HEK293 (cell line): Measurements from ENCODE around the gene MEAF6.
A peak's percentile ranks its signal among the peaks of the same experiment; 100 is the strongest.

ENCODE experiments used
- CTCF ChIA-PET: fragments of 350-600 bp; formaldehyde crosslinking; extraction: SDS; loops from one replicate; lab custom pipeline; 2021; ENCODE audit warnings: antibody characterized with exemption; lab: Yijun Ruan, JAX
- POLR2A ChIA-PET: fragments of 300-600 bp; formaldehyde crosslinking; extraction: SDS; loops from one replicate; lab custom pipeline; 2020; ENCODE audit warnings: antibody characterized with exemption, inconsistent platforms; lab: Yijun Ruan, JAX
- H3K27ac ChIP-seq: fragments of 200-500 bp; sonication (Bioruptor generic); 2 replicates; pipeline ENCODE4 v1.5.1; 2014; ENCODE audit warnings: low read depth, low read length, control low read depth, inconsistent platforms; ENCODE audit errors: extremely low read depth
- H3K36me3 ChIP-seq, 2 experiments: fragments of 200-500 bp in 1 of 2; sonication (Bioruptor generic) in 1 of 2; 1 replicate in 1 of 2; 2 replicates in 1 of 2; pipeline ENCODE4 v1.5.1; 2014 to 2017; ENCODE audit warnings: inconsistent platforms in 2 of 2, low read length in 2 of 2; ENCODE audit not compliant: control insufficient read depth in 2 of 2, insufficient read depth in 1 of 2
- H3K4me1 ChIP-seq: fragments of 200-500 bp; sonication (Bioruptor generic); 2 replicates; pipeline ENCODE4 v1.5.1; 2014; ENCODE audit warnings: mild to moderate bottlenecking, low read length, inconsistent platforms; ENCODE audit not compliant: control insufficient read depth, insufficient read depth
- H3K4me3 ChIP-seq: 2 replicates; pipeline ENCODE4 v1.5.1; 2011; ENCODE audit warnings: low read depth, mild to moderate bottlenecking, control low read depth, low read length, moderate library complexity
- H3K9me3 ChIP-seq: fragments of 200-500 bp; sonication (Bioruptor generic); 2 replicates; pipeline ENCODE4 v1.5.1; 2014; ENCODE audit warnings: low read depth, low read length, inconsistent platforms; ENCODE audit not compliant: control insufficient read depth, insufficient read depth
- EGR2 ChIP-seq: fragments of 450-650 bp; formaldehyde crosslinking; IDR thresholded peaks from 2 replicates; pipeline ENCODE4 v1.5.1; 2016; ENCODE audit warnings: low read depth, missing biosample characterization, missing genetic modification characterization
- MZF1 ChIP-seq: fragments of 450-650 bp; formaldehyde crosslinking; IDR thresholded peaks from 2 replicates; pipeline ENCODE4 v1.5.1; 2017; ENCODE audit warnings: missing biosample characterization, missing genetic modification characterization, borderline replicate concordance
- ZNF394 ChIP-seq: fragments of 450-650 bp; formaldehyde crosslinking; IDR thresholded peaks from 2 replicates; pipeline ENCODE4 v1.5.1; 2016; ENCODE audit warnings: missing biosample characterization, missing genetic modification characterization, mild to moderate bottlenecking, moderate library complexity, borderline replicate concordance
- ZNF433 ChIP-seq: fragments of 450-650 bp; formaldehyde crosslinking; IDR thresholded peaks from 2 replicates; pipeline ENCODE4 v1.5.1; 2016; ENCODE audit warnings: missing biosample characterization, missing genetic modification characterization, low read depth
- ZNF514 ChIP-seq: fragments of 450-650 bp; formaldehyde crosslinking; IDR thresholded peaks from 2 replicates; pipeline ENCODE4 v1.5.1; 2016; ENCODE audit warnings: missing biosample characterization, missing genetic modification characterization
- ZNF549 ChIP-seq: fragments of 450-650 bp; IDR thresholded peaks from 2 replicates; pipeline ENCODE4 v1.5.1; 2018; ENCODE audit warnings: missing biosample characterization, missing genetic modification characterization, mild to moderate bottlenecking, inconsistent platforms, moderate library complexity
- ZNF658 ChIP-seq: fragments of 450-650 bp; formaldehyde crosslinking; IDR thresholded peaks from 2 replicates; pipeline ENCODE4; 2016; ENCODE audit warnings: missing biosample characterization, missing genetic modification characterization
- ZNF677 ChIP-seq: fragments of 450-650 bp; IDR thresholded peaks from 2 replicates; pipeline ENCODE4 v1.5.0; 2018; ENCODE audit warnings: missing biosample characterization, mild to moderate bottlenecking, missing genetic modification characterization, moderate library complexity
- ZNF747 ChIP-seq: fragments of 450-650 bp; formaldehyde crosslinking; IDR thresholded peaks from 2 replicates; pipeline ENCODE4 v1.5.1; 2016; ENCODE audit warnings: missing biosample characterization, missing genetic modification characterization
- ZSCAN5A ChIP-seq: fragments of 450-650 bp; formaldehyde crosslinking; IDR thresholded peaks from 2 replicates; pipeline ENCODE4 v1.5.1; 2016; ENCODE audit warnings: missing biosample characterization, missing genetic modification characterization
- TF ChIP-seq, protein P1 (sequence below): fragments of 450-650 bp; formaldehyde crosslinking; IDR thresholded peaks from 2 replicates; pipeline ENCODE4 v1.5.1; 2016; ENCODE audit warnings: missing biosample characterization, missing genetic modification characterization
- TF ChIP-seq, protein P2 (sequence below): fragments of 450-650 bp; formaldehyde crosslinking; IDR thresholded peaks from 2 replicates; pipeline ENCODE4 v1.5.1; 2017; ENCODE audit warnings: missing biosample characterization, missing genetic modification characterization
- TF ChIP-seq, protein P3 (sequence below): fragments of 450-650 bp; formaldehyde crosslinking; IDR thresholded peaks from 2 replicates; pipeline ENCODE4 v1.5.1; 2016; ENCODE audit warnings: missing biosample characterization, missing genetic modification characterization

MEAF6 gene

GRCh38 chr1:37482004-37482785 is 32.4 kb downstream of the MEAF6 start:
- Histone ChIP-seq H3K4me3 (no peak overlapping the region), H3K36me3 (peaks cover 0 to 92% of the 10 kb centered on the region in 2 experiments; a peak in 1 of 3 replicates), H3K4me1 (no peaks in the 10 kb centered on the region; the same call in 1 of the 2 replicates), H3K27ac (no peak overlapping the region), H3K9me3 (no peaks in the 10 kb centered on the region)
- TF ChIP-seq, protein P1, sequence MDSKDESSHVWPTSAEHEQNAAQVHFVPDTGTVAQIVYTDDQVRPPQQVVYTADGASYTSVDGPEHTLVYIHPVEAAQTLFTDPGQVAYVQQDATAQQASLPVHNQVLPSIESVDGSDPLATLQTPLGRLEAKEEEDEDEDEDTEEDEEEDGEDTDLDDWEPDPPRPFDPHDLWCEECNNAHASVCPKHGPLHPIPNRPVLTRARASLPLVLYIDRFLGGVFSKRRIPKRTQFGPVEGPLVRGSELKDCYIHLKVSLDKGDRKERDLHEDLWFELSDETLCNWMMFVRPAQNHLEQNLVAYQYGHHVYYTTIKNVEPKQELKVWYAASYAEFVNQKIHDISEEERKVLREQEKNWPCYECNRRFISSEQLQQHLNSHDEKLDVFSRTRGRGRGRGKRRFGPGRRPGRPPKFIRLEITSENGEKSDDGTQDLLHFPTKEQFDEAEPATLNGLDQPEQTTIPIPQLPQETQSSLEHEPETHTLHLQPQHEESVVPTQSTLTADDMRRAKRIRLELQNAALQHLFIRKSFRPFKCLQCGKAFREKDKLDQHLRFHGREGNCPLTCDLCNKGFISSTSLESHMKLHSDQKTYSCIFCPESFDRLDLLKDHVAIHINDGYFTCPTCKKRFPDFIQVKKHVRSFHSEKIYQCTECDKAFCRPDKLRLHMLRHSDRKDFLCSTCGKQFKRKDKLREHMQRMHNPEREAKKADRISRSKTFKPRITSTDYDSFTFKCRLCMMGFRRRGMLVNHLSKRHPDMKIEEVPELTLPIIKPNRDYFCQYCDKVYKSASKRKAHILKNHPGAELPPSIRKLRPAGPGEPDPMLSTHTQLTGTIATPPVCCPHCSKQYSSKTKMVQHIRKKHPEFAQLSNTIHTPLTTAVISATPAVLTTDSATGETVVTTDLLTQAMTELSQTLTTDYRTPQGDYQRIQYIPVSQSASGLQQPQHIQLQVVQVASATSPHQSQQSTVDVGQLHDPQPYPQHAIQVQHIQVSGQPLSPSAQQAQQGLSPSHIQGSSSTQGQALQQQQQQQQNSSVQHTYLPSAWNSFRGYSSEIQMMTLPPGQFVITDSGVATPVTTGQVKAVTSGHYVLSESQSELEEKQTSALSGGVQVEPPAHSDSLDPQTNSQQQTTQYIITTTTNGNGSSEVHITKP (tag by site-specific recombination), result peak; percentile 36
- no peak for TF ChIP-seq ZNF747
- ChIA-PET POLR2A (no interaction called here), CTCF (interaction anchor here (6.2 to 7.7 kb wide), 2 partner anchors 7 to 26 kb away, joined by 127 to 154 read pairs; partner anchors contain the start of gene ZC3H12A)

DNA sequence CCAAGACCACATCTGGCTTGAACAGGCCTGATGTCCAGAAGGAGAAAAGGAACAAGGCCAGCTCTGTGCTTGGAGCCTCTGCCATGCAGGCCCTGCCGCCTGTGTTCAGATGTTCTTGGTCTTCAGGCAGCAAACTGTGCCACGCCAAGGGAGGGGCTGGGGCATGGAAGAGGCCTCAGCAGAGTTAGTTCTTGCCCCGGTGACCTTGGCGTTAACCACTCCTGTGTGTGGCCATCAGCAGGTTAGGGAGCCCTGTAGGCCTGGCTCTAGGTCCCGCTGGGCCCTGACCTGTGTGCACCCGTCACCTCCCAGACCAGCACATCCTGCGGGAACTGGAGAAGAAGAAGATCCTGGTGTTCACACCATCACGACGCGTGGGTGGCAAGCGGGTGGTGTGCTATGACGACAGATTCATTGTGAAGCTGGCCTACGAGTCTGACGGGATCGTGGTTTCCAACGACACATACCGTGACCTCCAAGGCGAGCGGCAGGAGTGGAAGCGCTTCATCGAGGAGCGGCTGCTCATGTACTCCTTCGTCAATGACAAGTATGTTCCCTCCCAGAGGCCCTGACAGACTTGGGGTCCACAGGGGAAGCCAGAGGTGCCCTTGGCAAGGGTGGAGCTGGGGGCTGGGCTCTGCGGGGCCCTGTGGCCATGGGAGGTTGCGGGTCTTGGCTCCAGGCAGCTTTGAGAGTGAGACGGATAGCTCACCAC is 33.1 kb downstream of the MEAF6 start:
- no peak overlapping the region for H3K27ac ChIP-seq
- TF ChIP-seq EGR2 (tag by site-specific recombination), result peak; percentile 40; the same call in 1 of the 2 replicates
- no peak for TF ChIP-seq ZNF549
- no peaks in the 10 kb centered on the region for H3K9me3 ChIP-seq
- CTCF ChIA-PET, result no interaction called here
- peaks cover 4% of the 10 kb centered on the region; the same call in 1 of the 2 replicates for H3K4me1 ChIP-seq
- no peak overlapping the region for H3K4me3 ChIP-seq
- H3K36me3 ChIP-seq, result peaks cover 0 to 94% of the 10 kb centered on the region in 2 experiments; a peak in 1 of 3 replicates
- POLR2A ChIA-PET, result no interaction called here

GRCh38 chr1:37480581-37481288 is 33.8 kb downstream of the MEAF6 start:
- Histone ChIP-seq H3K9me3 (no peaks in the 10 kb centered on the region), H3K27ac (no peak overlapping the region), H3K36me3 (peaks cover 0 to 100% of the 10 kb centered on the region in 2 experiments; a peak in 1 of 3 replicates), H3K4me1 (peaks cover 4% of the 10 kb centered on the region; the same call in 1 of the 2 replicates), H3K4me3 (no peak overlapping the region)
- ChIA-PET POLR2A (no interaction called here), CTCF (no interaction called here)
- TF ChIP-seq ZSCAN5A (tag by site-specific recombination), result no peak
- no peak for TF ChIP-seq MZF1 (tag by site-specific recombination)
- TF ChIP-seq ZNF677 (tag by site-specific recombination), result no peak
- TF ChIP-seq ZNF394 (tag by site-specific recombination), result no peak
- no peak for TF ChIP-seq ZNF747
- TF ChIP-seq, protein P2, sequence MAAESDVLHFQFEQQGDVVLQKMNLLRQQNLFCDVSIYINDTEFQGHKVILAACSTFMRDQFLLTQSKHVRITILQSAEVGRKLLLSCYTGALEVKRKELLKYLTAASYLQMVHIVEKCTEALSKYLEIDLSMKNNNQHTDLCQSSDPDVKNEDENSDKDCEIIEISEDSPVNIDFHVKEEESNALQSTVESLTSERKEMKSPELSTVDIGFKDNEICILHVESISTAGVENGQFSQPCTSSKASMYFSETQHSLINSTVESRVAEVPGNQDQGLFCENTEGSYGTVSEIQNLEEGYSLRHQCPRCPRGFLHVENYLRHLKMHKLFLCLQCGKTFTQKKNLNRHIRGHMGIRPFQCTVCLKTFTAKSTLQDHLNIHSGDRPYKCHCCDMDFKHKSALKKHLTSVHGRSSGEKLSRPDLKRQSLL (tag by site-specific recombination), result no peak
- no peak for TF ChIP-seq ZNF433 (tag by site-specific recombination)
- TF ChIP-seq, protein P3, sequence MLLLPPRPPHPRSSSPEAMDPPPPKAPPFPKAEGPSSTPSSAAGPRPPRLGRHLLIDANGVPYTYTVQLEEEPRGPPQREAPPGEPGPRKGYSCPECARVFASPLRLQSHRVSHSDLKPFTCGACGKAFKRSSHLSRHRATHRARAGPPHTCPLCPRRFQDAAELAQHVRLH (tag by site-specific recombination), result no peak
- TF ChIP-seq ZNF658 (tag by site-specific recombination), result no peak
- TF ChIP-seq ZNF514, result no peak
